ENCODE data around the gene NEIL1.
"Not testable (repeated sequence)": the region's sequence is repeated elsewhere in the genome, so short reads cannot be mapped to it uniquely, and the experiment has no call there.

Gene NEIL1

DNA sequence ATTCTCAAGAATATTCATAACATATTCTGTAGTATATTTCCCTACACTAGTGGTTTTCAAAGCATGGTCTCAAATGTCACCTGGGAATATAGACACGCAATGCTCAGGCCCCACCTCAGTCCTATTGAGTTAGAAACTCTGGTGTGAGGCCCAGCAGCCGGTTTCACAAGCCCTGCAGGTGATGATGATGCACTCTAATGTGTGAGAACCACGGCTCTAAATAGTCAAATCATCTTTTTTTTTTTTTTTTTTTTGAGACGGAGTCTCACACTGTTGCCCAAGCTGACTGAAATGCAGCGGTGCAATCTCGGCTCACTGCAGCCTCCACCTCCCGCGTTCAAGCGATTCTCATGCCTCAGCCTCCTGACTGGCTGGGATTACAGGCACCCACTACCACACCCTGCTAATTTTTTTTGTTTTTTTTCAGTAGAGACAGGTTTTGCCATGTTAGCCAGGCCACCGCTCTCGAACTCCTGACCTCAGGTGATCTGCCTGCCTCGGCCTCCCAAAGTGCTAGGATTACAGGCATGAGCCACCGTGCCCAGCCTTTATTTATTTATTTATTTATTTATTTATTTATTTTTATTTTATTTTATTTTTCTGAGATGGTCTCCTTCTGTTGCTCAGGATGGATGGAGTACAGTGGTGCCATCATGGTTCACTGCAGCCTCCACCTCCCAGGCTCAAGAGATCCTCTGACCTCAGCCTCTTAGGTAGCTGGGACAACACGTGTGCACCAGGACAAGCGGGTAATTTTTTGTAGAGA is 13.0 kb upstream of the NEIL1 start:
- in situ Hi-C loops (cut with HindIII; ENCODE audit: low sequenced_read_pairs): not testable (repeated sequence)

DNA sequence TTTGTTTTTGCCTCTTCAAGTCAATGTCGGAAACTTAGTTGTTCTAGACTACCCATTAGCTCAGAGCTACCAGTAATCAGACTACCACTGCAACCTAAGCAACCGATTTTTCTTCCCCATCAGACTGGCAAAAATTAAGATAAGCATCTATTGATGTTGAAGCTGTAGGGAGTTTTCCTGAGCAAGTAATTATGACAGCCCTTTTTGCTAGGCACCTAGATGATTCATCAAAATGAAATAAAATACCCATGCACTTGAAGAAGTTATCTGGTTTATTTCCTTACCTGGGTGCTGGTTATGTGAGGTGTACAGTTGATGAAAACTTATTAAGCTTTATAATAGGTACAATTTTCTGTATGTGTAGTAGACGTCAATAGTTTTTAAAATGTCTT is 11.5 kb upstream of the NEIL1 start:
- in situ Hi-C loops (cut with HindIII; ENCODE audit: low sequenced_read_pairs): no loop called here

DNA sequence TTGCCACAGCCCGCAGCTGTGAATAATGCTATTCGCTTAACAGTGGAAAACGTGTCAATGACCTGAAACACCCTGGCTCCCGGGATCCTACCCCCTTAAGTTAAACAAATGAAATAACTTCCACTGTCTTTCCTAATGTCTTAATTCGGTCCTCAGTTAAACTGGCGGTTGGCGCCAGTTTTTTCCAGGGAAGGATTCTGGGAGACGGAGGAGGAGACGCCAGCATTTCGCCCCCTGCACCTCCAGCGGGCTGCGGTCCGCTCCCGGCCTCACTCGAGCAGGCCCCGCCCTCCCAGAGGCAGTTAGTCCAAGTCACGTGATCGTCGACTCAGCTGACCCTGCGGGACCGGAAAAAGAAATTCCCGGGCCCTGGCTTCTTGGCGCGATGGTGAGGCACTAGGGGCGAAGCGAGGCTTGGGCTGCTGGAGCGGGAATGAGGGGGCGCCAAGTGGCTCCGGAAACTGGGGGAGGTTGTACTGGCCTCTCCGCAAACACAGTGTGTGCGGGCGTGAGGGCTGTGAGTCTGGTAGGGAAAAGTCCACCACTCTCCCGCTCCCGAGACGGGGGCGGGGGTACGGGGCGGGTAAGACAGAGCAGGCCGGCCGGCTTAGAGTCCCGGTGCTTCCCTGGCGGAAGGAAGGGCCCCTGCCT is 11.0 kb upstream of the NEIL1 start, which contains the start of gene COMMD4:
Gene COMMD4 (plus strand): TSS at position 359 of the 651 bp plus-strand sequence. CDS start 27 bp downstream, at position 386.
- in situ Hi-C loops (cut with HindIII; ENCODE audit: low sequenced_read_pairs): no loop called here

DNA sequence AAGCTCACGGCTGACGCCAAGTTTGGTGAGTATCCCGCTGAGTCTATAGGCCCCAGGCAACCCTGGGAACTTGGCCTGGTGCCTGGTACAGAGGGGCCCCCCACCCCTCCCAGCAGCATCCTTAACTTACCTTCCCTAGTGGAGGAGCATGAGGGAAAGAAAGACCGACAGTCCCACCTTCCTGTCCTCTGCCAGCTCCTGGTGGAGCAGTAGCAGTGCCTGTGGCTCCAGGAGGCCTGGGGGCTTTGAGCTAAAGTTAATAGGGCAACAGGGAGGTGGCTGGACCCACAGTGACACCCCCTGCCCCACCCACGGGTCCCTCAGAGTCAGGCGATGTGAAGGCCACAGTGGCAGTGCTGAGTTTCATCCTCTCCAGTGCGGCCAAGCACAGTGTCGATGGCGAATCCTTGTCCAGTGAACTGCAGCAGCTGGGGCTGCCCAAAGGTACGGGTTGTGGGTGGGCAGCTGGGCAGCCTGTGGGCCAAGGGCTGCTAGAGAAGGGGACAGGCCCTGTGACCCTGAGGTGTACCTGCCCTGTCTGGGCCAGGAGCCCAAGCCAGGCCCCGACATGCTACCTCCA is 8.1 kb upstream of the NEIL1 start:
- in situ Hi-C loops (cut with HindIII; ENCODE audit: low sequenced_read_pairs): no loop called here

DNA sequence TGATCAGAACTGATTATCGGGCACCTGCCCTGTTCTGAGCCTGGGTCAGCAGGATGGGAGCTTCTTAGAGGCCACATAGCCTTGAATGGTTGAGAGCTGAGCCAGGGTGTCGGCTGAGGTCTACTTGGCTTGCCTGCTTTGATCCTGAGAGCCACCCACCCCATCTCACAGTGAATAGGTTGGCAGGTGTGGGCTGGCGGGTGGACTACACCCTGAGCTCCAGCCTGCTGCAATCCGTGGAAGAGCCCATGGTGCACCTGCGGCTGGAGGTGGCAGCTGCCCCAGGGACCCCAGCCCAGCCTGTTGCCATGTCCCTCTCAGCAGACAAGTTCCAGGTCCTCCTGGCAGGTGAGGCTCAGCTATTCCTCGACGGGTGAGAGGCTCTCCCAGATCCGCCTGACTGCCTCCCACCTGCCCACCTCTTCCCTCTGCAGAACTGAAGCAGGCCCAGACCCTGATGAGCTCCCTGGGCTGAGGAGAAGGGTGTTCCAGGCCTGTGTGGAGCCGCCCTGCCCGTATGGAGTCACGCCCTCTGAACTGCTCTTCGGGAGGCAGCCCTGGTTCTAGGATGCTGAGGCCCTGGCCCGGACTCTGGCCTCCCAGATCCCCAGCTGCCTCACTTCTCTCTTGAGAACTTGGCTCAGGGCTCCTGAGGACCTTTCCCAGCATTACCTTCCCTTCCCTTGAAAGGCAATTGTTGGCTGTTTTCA is 7.2 kb upstream of the NEIL1 start:
- in situ Hi-C loops (cut with HindIII; ENCODE audit: low sequenced_read_pairs): no loop called here

DNA sequence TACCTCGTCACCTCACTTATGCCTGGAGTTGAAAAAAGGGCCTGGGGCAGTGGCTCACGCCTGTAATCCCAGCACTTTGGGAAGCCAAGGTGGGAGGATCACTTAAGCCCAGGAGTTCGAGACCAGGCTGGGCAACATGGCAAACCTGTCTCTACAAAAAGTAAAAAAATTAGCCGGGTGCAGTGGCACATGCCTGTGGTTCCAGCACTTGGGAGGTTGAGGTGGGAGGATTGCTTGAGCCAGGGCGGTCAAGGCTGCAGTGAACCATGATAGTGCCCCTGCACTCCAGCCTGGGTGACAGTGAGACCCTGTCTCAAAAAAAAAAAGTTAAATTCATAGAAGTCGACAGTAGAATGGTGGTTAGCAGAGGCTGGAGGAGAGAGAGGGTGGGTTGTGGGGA is 4.6 kb upstream of the NEIL1 start:
- in situ Hi-C loops (cut with HindIII; ENCODE audit: low sequenced_read_pairs): no loop called here

DNA sequence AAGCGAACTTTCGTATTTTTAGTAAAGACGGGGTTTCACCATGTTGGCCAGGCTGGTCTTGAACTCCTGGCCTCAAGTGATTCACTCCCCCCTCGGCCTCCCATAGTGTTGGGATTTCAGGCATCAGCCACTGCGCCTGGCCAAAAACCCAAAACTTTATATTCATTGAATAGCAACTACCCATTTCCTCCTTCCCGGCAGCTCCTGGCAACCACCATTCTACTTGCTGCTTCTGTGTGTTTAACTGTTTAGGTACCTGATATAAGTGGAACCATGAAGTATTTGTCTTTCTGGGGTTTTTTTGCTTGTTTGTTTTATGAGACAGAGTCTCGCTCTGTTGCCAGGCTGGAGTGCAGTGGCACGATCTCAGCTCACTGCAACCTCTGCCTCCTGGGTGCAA is 2.9 kb upstream of the NEIL1 start:
- in situ Hi-C loops (cut with HindIII; ENCODE audit: low sequenced_read_pairs): not testable (repeated sequence)

DNA sequence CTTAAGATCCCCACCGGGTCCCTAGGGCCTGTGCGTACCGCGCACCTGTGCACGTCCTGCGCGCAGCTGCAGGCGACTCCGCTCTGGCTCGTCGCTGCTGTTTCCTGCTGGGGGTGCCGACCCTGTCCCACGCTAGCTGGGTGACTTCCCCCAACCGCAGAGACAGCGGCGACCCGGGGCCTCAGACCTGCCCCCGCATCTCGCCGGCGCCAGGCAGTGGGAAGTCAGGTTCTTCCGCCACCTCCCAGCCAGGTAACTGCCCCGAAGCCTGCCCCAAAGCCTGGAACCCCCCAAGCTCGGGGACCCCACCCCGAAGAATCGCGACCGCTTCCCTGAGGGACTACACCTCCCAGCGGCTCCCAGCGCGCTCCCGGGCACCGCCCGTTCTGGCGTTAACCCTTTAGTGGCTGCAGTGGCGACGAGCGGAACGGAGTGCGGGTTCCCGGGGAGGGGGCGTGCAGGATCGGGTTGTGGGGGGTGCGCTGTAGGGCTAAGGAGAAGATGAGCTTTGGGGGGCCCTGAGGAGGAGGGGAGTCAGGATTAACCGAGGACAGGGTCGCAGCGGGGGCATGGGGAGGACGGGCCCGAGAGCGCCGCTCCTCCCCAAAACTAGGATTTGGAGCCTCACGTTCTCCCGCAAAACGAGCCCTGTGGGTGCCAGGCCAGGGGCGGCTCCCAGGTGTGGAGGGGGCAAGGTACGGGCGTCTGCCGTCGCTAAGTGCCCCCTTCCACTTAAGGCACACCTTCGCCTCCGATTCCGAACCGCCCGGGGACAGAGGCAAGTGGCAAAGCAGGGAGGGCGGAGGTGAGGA is 589 bp downstream of the NEIL1 start:
- in situ Hi-C loops (cut with HindIII; ENCODE audit: low sequenced_read_pairs): no loop called here

DNA sequence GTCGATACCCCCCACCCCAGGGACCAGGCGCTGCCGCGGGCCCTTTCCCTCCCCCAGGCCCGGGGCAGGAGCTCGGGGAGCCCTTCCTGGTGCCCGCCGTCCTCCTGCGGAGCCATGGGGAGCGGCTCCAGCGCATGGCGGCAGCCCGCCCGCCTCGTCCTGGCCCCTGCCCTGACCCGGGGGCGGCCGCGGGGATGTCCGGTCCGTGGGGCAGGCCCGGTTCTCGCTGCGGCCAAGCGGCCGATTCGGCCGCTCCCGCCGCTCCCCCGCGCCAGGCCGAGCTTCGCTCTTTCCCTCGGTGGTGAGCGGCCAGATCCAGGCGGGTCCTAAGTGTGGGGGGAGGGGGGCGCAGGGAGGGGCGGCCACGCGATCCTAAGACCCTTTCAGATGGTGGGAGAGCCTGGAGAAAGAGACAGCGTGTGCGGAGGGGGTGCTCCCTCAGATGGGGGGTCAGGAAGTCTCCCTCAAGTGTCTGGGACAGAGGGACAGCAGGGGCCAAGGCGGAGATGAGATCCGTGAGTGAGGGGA is 1.3 kb downstream of the NEIL1 start:
- in situ Hi-C loops (cut with HindIII; ENCODE audit: low sequenced_read_pairs): no loop called here

DNA sequence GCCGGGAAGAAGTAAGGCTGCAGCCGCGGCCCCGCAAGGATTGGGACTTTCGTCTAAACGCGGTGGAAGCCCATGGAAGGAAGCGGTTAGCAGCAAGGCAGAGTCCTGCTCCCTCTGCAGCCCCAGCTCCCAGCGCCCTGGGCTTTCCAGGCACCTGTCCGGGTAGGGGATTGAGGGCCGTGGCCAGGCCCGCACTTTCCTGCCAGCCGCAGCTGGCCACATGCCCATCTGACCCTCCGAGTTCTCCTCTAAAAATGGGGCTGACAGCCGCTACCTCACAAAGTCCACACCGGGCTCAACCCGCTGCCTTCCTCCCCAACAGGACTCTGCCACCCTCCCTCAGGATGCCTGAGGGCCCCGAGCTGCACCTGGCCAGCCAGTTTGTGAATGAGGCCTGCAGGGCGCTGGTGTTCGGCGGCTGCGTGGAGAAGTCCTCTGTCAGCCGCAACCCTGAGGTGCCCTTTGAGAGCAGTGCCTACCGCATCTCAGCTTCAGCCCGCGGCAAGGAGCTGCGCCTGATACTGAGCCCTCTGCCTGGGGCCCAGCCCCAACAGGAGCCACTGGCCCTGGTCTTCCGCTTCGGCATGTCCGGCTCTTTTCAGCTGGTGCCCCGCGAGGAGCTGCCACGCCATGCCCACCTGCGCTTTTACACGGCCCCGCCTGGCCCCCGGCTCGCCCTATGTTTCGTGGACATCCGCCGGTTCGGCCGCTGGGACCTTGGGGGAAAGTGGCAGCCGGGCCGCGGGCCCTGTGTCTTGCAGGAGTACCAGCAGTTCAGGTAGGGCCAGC is 1.9 kb downstream of the NEIL1 start:
- in situ Hi-C loops (cut with HindIII; ENCODE audit: low sequenced_read_pairs): no loop called here

DNA sequence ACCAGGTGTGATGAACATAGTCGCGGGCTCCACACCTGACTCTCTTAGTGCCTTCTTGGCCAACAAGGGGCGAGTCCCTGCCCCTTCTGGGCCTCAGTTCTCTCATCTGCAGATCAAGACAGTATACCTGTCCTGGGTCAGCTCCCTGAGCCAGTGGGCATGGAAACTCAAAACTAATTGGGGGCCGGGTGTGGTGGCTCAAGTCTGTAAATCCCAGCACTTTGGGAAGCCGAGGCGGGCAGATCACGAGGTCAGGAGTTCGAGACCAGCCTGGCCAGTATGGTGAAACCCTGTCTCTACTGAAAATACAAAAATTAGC is 2.5 kb downstream of the NEIL1 start:
- in situ Hi-C loops (cut with HindIII; ENCODE audit: low sequenced_read_pairs): not testable (repeated sequence)

DNA sequence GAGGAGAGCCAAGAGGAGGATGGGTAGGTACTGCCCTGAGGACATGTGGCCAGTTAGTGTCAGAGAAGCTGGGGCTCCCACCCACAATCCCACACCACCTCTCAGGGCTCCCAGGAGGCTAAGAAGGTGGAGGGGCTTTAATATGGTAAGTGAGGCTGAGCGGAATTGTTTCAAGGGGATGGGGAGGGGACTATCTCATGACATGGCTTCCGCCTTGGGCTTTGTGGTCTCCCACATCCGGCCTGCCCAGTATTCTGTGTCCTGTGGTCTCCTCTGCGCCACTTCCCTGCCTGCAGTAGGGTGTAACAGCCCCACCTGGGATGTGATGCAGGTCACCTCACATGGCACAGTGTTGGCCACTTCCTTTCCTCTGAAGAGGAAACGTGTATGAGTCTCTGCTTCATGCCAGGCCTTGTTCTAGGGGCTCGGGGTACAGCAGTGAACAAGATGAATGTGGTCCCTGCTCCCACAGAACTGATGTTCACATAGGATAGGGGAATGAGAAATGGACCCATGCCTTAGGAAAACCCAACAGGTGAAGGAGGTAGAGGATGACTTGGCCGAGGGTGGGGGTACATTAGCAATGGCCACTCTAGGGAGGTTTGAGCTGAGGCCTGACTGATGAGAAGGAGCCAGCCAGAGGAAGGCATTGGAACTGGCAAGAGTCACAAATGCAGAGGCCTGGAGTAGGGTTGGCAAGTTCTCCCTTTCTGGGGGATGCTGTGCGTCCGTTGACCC is 3.2 kb downstream of the NEIL1 start:
- in situ Hi-C loops (cut with HindIII; ENCODE audit: low sequenced_read_pairs): no loop called here

DNA sequence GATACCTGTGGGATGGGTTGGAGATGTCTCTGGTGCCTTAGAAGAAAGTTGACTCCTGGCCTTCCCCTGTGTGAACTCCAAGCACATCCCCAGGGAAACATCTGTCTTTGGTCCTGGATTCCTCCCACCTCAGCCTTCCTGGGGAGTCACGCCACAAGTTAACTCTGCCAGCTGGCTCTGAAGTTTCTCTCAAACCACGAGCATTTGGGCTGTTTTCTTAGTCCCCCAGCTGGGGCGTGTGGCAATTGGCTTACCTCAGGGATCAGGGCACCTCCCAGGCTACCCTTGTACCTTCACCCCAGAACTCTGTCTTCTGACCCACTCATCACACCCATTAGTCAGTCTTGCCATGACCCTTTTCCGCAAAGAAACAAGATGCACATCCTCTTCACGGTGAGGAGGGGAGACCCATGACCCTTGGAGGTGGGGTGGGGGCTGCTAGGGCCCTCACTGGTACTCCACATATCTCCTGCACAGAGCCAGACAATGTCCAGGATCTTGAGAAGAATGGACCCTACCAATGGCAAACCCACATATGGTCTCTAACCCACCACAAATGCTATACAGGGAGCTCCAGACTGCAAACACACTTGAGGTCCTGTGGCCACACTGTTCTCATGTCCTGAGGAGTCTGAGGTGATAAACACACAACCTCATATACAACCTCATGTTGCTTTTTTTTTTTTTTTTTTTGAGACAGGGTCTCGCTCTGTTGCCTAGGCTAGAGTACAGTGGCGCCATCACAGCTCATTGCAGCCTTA is 3.9 kb downstream of the NEIL1 start:
- in situ Hi-C loops (cut with HindIII; ENCODE audit: low sequenced_read_pairs): no loop called here

DNA sequence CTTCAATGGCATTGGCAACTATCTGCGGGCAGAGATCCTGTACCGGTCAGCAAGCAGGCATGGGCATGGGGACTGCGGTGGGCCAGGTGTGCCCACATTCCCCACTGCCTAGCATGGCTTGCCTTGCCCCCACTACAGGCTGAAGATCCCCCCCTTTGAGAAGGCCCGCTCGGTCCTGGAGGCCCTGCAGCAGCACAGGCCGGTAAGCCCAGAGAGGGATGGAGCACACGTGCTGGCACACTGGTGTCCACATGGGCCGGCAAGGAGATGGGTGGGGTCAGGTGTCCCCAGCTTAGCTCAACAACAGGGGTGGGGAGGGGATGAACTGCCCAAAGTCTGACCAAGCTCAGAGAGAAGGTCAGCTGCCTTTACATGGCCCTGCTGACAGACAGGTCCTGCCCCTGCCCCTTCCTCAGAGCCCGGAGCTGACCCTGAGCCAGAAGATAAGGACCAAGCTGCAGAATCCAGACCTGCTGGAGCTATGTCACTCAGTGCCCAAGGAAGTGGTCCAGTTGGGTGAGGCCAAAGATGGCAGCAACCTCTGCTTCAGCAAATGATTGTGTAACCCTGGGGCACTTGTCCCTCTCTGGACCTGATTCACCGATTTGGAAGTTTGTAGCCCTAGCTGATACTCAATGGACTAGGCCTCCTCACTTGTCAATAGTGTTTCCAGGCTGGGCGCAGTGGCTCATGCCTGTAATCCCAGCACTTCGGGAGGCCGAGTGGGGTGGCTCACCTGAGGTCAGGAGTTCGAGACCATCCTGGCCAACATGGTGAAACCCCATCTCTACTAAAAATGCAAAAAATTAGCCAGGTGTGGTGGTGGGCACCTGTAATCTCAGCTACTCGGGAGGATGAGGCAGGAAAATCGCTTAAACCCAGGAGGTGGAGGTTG is 5.6 kb downstream of the NEIL1 start:
- in situ Hi-C loops (cut with HindIII; ENCODE audit: low sequenced_read_pairs): no loop called here

DNA sequence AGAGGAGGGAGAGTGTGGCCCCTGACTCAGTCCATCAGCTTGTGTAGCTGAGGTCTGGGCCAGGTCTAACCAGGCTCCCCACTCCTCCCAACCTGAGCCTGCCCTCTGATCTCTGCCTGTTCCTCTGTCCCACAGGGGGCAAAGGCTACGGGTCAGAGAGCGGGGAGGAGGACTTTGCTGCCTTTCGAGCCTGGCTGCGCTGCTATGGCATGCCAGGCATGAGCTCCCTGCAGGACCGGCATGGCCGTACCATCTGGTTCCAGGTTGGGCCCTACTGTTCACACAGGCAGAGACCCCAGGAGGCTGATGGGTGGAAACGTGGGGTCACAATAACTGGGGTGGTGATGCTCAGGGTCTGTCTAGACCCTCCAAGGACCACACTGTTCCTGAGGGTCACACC is 6.8 kb downstream of the NEIL1 start:
- in situ Hi-C loops (cut with HindIII; ENCODE audit: low sequenced_read_pairs): no loop called here

DNA sequence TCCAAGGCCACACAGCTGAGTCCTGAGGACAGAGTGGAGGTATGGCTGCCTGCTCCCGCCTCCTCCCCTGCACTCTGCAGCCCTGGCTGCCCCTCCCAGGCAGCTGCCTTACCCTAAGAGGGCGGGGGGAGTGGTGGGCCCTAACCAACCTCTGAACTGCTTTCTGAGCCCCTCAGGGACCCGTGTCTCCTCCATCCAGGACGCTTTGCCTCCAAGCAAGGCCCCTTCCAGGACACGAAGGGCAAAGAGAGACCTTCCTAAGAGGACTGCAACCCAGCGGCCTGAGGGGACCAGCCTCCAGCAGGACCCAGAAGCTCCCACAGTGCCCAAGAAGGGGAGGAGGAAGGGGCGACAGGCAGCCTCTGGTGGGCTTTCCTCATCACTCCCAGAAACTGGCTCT is 7.6 kb downstream of the NEIL1 start:
- in situ Hi-C loops (cut with HindIII; ENCODE audit: low sequenced_read_pairs): no loop called here

DNA sequence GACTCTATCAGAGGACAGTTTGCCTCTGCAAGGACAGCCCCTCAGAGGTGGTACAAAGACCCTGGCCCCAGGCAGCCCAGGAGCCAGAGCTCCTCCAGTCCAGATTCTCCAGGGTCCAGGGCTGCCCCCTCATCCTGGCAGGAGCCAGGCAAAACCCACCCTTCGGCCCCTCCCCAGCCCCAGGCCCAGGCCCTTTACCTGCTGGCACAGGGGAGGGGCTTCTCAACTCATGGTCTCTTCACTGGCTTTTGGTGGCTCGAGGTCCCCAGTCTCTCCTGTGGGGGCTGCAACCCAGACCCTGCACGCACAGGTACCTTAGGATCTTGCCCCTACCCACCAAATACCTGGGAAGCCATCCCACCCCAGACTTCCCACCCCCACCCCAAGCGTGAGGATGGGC is 8.5 kb downstream of the NEIL1 start:
- in situ Hi-C loops (cut with HindIII; ENCODE audit: low sequenced_read_pairs): no loop called here

Measured in DLD1 (cell line).